HAP-1 (cell line): Measurements from ENCODE around the gene PLA2G5.
"Not testable (repeated sequence)": the region's sequence is repeated elsewhere in the genome, so short reads cannot be mapped to it uniquely, and the experiment has no call there.

ENCODE experiments used
- DNase-seq, 2 experiments: peaks; one replicate each; pipeline ENCODE4 v3.0.0-alpha.2; 2016 to 2020; ENCODE audit warnings: low spot score in 2 of 2
- H3K27me3 ChIP-seq: fragments of 250-450 bp; sonication (Bioruptor Pico); 2 replicates; pipeline ENCODE4 v1.5.1; 2020; ENCODE audit warnings: low read depth, mild to moderate bottlenecking, moderate library complexity
- H3K36me3 ChIP-seq: fragments of 250-450 bp; sonication (Bioruptor Pico); replicated peaks from 2 replicates; pipeline ENCODE4 v1.5.1; 2020; ENCODE audit warnings: mild to moderate bottlenecking
- H3K4me1 ChIP-seq: fragments of 250-450 bp; sonication (Bioruptor Pico); 2 replicates; pipeline ENCODE4 v1.5.1; 2020; ENCODE audit warnings: mild to moderate bottlenecking
- H3K4me3 ChIP-seq: fragments of 250-450 bp; sonication (Bioruptor Pico); 2 replicates; pipeline ENCODE4 v1.5.1; 2020; ENCODE audit warnings: mild to moderate bottlenecking, moderate library complexity
- H3K9me3 ChIP-seq: fragments of 250-450 bp; sonication (Bioruptor Pico); 2 replicates; pipeline ENCODE4 v1.5.1; 2020; ENCODE audit warnings: mild to moderate bottlenecking, moderate library complexity
- in situ Hi-C: fragments of 300-500 bp; cut with MboI; formaldehyde crosslinking; loops from 3 replicates; pipeline ENCODE4 v1.14.3; 2020; ENCODE audit warnings: low sequenced_read_pairs, inconsistent platforms, mixed read lengths

The PLA2G5 gene, protein sequence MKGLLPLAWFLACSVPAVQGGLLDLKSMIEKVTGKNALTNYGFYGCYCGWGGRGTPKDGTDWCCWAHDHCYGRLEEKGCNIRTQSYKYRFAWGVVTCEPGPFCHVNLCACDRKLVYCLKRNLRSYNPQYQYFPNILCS

DNA sequence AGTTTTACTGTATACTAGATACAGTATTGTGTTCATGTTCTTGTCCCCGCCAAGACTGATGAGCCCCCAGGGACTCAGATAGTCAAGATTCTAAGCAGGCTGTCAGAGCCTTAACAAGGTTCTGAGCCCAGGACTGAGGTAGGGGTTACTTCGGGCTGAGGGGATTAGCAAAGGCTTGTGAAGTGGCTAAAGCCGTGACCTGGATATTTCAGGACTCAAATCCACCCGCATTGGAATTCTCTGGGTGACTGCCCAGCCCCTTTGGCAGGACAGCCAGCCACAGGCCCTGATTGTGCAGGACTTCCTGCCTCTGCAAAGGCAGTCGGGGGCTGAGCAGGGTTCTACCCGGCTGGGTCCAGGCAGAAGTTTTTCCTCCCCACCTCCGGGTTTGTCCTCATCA lies at the start of gene PLA2G5:
TSS of gene PLA2G5 (plus strand) at position 321 of the 400 bp plus-strand sequence. CDS start 14,637 bp downstream, outside the sequence.
- Histone ChIP-seq H3K9me3 (no peaks in the 10 kb centered on the region), H3K36me3 (no peaks in the 10 kb centered on the region), H3K4me1 (no peaks in the 10 kb centered on the region), H3K27me3 (no peaks in the 10 kb centered on the region), H3K4me3 (no peak within 1 kb of the TSS)
- in situ Hi-C loops = no loop called here
- DNase-seq = no peak

DNA sequence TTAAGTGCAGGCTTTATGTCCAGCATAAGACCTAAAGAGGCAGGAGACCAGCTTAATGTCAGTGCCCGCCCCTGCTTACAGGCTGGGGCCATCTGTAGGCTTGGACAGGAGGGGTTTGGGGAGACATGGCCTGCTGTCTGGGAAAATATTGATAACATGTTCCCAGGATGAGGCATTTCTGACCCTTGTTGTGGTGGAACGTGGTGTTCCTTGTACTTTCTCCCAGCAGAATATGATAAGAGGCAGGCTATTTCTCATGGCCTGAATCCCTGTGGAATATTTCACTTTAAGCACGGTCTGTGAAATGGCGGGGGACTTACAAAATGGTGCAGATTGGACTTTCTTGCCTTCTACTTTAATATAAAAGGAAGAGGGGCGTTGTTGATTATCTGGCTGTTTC lies 41.9 kb upstream of the PLA2G5 start:
- no peaks in the 10 kb centered on the region for H3K36me3 ChIP-seq
- no peak for DNase-seq
- no peak overlapping the region for H3K4me3 ChIP-seq
- no peaks in the 10 kb centered on the region; the same call in 1 of the 2 replicates for H3K27me3 ChIP-seq
- no peaks in the 10 kb centered on the region for H3K4me1 ChIP-seq
- H3K9me3 ChIP-seq = no peaks in the 10 kb centered on the region
- in situ Hi-C loops = no loop called here

DNA sequence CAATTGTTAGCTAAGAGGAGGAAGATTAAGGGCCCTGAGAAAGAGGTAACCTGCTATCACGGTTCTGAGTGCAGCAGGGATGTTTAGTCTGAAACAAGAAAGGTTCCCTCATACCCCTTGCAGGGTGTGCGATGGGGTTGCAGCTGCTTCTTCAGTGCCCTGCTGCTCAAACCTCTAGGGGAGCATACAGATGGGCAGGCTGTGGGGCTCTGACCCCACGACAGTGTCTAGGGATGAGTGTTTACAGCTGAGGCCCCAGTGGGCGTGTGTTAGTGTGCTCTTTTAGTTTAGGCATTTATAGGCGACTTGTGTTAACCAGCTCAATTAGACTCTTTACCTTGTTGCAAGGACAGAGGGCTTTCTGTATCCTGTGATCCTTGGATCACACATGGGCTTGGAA lies 41.3 kb upstream of the PLA2G5 start:
- no peaks in the 10 kb centered on the region; the same call in 1 of the 2 replicates for H3K27me3 ChIP-seq
- H3K36me3 ChIP-seq = no peaks in the 10 kb centered on the region
- DNase-seq = no peak
- in situ Hi-C loops = no loop called here
- no peaks in the 10 kb centered on the region for H3K9me3 ChIP-seq
- H3K4me3 ChIP-seq = no peak overlapping the region
- no peaks in the 10 kb centered on the region for H3K4me1 ChIP-seq

DNA sequence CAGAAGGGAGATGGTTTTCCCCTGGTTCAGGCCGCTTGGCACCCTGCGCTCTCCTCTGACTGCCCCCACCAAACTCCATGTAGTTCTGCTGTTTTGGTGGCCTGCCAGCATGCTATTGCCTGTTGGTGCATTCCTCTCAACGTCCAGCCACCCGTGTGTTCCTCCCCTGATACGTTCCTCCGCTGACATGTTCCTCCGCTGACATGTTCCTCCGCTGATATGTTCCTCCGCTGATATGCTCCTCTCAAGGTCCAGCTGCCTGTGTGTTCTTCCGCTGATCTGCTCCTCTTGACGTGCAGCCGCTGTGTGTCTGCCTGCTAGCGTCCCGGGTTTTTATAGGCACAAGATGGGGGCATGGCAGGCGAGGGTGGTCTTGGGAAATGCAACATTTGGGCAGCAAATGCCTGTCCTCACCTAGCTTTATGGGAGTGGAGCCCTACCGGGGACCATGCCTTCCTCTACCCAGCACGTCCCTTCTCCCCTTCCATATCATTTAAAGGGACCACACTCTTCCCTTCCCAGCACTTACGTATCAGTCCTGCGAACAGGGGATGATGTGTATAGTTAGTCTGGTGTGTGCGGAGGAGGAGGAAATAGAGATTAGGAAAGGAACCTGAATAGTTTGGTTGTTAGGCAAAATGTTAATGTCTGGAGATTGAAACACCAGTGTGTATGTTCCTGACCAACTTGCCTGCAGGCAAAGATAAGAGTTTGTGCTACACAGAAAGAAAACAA lies 40.6 kb upstream of the PLA2G5 start:
- H3K4me3 ChIP-seq = no peak overlapping the region
- in situ Hi-C loops = no loop called here
- H3K36me3 ChIP-seq = no peaks in the 10 kb centered on the region
- no peak for DNase-seq
- no peaks in the 10 kb centered on the region for H3K4me1 ChIP-seq
- no peaks in the 10 kb centered on the region; the same call in 1 of the 2 replicates for H3K27me3 ChIP-seq
- H3K9me3 ChIP-seq = no peaks in the 10 kb centered on the region

DNA sequence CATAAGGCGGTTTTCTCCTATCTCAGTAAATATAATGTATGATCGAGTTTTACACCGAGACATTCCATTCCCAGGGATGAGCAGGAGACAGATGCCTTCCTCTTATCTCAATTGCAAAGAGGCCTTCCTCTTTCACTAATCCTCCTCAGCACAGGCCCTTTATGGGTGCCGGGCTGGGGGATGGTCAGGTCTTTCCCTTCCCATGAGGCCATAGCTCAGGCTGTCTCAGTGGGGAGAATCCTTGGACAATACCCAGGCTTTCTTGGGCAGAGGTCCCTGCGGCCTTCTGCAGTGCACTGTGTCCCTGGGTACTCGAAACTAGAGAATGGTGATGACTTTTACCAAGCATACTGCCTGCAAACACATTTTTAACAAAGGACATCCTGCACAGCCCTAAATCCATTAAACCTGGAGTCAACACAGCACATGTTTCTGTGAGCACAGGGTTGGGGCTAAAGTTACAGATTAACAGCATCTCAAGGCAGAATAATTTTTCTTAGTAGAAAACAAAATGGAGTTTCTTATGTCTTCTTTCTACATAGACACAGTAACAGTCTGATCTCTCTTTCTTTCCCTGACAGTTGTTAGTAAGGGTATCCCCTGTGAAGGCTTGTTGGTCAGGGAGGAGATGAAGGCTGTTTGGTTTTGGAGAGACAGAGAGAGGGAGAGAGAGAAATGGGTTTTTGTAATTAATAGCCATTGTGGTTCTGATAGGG lies 39.4 kb upstream of the PLA2G5 start:
- in situ Hi-C loops, DNase-seq, H3K36me3 ChIP-seq, H3K9me3 ChIP-seq, H3K4me3 ChIP-seq, H3K4me1 ChIP-seq, H3K27me3 ChIP-seq: not testable (repeated sequence)

DNA sequence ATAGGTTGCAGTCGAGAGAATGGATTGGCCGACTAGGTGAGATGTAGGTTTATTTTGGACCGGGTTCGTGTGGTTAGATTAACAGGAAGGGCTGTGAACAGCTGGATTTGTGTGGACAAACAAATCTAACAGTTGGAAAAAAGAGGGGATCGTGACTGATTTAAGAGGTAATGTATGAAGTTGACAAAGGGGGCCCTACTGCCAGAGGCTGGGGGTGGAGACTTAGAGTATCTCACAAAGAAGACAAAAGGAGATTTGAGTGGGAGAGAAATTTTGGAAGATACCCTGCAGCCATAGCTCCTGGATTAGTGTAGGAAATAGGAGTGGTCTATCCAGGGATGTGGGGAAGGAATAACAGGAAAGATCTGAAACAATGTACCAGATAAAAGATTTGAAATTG lies 38.8 kb upstream of the PLA2G5 start:
- peak; percentile 18 to 42 for DNase-seq
- peaks cover 2% of the 10 kb centered on the region; the same call in 1 of the 2 replicates for H3K9me3 ChIP-seq
- H3K4me3 ChIP-seq = no peak overlapping the region
- H3K36me3 ChIP-seq = no peaks in the 10 kb centered on the region
- H3K4me1 ChIP-seq = no peaks in the 10 kb centered on the region
- in situ Hi-C loops = no loop called here
- H3K27me3 ChIP-seq = no peaks in the 10 kb centered on the region; the same call in 1 of the 2 replicates

DNA sequence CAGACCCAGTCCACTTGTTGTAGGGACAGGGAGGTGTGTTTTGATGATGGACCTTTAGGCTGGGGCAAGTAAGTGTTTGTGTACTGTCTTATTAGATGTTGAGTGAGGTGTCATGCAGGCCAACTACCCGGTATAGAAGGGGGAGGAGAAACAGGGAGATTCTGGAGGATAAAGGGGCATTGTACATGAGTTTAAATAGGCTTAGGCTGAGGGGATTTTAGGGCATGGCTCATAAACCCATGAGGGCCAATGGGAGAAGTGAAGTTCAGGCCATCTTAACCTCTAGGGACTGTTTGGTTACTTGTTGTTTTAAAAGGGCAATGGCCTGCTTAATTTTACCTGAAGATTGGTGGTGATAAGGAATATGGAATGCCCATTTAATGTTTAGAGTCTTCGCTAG lies 38.2 kb upstream of the PLA2G5 start:
- Histone ChIP-seq H3K27me3 (no peaks in the 10 kb centered on the region), H3K4me3 (no peak overlapping the region), H3K9me3 (peaks cover 2% of the 10 kb centered on the region; the same call in 1 of the 2 replicates), H3K4me1 (no peaks in the 10 kb centered on the region), H3K36me3 (no peaks in the 10 kb centered on the region)
- DNase-seq = no peak
- in situ Hi-C loops = no loop called here

DNA sequence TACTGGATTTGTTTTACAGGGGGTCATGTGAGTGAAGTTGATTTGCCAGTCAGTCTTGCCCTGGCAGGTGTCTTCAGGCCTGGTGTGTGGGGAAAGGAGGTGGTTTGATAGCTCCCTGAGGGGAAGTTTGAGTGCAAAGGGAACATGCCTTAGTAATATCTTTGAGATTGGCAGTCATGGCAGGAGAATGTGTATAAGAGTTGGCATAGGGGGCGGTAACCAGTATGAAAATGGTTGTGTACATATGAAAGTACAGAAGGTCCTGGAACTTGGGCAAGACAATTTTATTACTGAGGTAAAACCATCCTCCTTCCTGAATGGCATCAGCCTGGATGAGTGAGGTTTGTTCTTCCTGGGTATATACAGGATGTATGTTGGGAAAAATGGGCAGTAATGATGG lies 37.6 kb upstream of the PLA2G5 start:
- Histone ChIP-seq H3K4me3 (no peak overlapping the region), H3K4me1 (no peaks in the 10 kb centered on the region), H3K36me3 (no peaks in the 10 kb centered on the region), H3K9me3 (peaks cover 2% of the 10 kb centered on the region; the same call in 1 of the 2 replicates), H3K27me3 (no peaks in the 10 kb centered on the region)
- DNase-seq = no peak
- in situ Hi-C loops = no loop called here

DNA sequence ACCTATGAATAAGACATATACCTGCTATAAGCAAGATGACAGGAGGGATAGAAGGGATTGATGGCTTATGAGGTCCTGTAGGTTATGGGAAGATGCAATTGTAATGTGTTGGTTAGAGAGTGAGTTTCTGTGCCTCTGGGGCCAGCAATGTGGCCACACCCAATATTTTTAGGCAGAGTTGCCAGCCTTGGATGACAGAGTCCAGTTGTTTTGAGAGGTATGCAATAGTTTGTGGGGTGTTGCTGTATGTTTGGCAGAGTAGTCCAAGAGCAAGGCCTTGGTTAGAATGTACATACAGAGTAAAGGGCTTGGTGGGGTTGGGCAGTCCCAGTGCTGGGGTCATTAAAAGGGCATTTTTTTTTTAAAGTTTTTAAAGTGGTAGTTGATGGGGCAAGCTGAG lies 36.6 kb upstream of the PLA2G5 start:
- Histone ChIP-seq H3K27me3 (no peaks in the 10 kb centered on the region), H3K9me3 (peaks cover 2% of the 10 kb centered on the region; the same call in 1 of the 2 replicates), H3K36me3 (no peaks in the 10 kb centered on the region), H3K4me1 (no peaks in the 10 kb centered on the region), H3K4me3 (no peak overlapping the region)
- in situ Hi-C loops = no loop called here
- no peak for DNase-seq

DNA sequence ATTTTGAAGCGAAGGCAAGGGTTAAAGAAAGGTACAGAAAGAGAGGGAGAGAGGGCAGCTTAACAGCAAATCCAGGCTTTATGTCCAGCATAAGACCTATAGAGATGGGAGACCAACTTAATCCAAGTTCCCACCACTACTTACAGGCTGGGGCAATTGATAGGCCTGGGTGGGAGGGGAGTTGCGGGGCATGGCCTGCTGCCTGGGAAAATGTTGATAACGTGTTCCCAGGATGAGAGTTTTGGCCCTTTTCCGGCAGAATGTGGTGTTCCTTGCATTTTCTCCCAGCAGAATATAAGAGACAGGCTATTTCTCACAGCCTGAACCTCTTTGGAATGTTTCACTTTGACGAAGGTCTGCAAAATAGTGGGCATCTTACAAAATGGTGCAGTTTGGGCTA lies 34.9 kb upstream of the PLA2G5 start:
- no peaks in the 10 kb centered on the region for H3K4me1 ChIP-seq
- H3K36me3 ChIP-seq = no peaks in the 10 kb centered on the region
- H3K9me3 ChIP-seq = peaks cover 2% of the 10 kb centered on the region; the same call in 1 of the 2 replicates
- H3K27me3 ChIP-seq = no peaks in the 10 kb centered on the region
- no peak for DNase-seq
- in situ Hi-C loops = no loop called here
- H3K4me3 ChIP-seq = no peak overlapping the region

DNA sequence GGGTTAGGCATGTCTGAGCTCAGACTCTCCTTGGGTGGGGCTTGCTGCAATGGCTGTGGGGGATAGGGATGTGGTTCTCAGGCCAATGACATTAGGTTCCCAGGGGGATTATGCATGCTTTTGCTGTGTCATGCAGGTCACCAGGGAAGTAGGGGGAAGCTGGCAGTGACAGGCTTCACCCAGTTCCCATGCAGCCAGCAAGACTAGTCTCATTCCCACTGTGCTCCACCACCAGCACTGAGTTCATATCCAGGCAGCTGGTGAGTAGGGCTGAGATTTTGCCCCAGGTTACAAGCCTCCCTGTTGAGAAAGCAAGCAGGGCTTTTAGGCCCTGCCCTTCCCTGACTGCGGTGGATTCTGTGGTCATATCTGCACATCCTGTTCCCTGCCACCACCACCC lies 32.1 kb upstream of the PLA2G5 start:
- no peak for DNase-seq
- Histone ChIP-seq H3K36me3 (no peaks in the 10 kb centered on the region), H3K9me3 (peaks cover 2% of the 10 kb centered on the region; the same call in 1 of the 2 replicates), H3K4me1 (no peaks in the 10 kb centered on the region), H3K4me3 (no peak overlapping the region), H3K27me3 (no peaks in the 10 kb centered on the region; the same call in 1 of the 2 replicates)
- in situ Hi-C loops = no loop called here

DNA sequence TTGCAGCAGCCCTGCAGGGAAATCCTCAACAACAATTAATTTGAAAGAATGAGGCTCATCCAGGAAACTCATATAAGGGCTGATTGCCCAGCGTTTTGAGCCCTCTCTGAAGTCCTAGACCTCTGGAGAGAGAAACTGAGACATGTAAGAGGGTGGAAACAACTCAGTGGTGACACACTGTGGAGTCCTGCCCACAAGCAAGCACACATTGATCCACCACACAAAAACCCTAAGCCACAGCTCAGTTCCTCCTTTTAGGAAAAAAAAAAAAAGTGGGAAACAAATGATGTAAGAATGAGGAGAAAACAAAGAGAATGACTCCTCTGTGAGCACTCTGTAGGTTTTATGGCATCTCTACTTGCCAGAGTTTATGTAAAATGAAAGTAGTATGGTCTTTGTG lies 22.9 kb upstream of the PLA2G5 start:
- Histone ChIP-seq H3K27me3 (no peaks in the 10 kb centered on the region), H3K4me1 (no peaks in the 10 kb centered on the region), H3K36me3 (no peaks in the 10 kb centered on the region), H3K9me3 (no peaks in the 10 kb centered on the region; the same call in 1 of the 2 replicates), H3K4me3 (no peak overlapping the region)
- in situ Hi-C loops = no loop called here
- DNase-seq = no peak

DNA sequence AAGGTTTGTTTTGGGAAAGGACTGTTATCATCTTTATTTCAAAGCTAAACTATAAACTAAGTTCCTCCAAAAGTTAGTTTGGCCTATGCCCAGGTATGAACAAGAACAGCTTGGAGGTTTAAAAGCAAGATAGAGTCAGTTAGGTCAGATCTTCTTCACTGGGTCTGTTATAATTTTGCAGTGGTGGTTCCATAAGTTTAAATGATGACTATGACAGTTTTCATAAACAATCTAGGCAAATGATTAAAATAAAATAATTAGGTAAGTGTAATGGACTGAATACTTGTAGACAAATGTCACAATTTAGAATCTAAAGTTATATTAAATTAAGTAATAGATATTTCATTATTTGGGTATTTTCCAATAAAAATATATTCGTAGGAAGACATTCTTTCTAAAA lies 21.4 kb upstream of the PLA2G5 start:
- H3K36me3 ChIP-seq = no peaks in the 10 kb centered on the region
- H3K4me1 ChIP-seq = no peaks in the 10 kb centered on the region
- no peaks in the 10 kb centered on the region; the same call in 1 of the 2 replicates for H3K9me3 ChIP-seq
- in situ Hi-C loops = no loop called here
- H3K4me3 ChIP-seq = no peak overlapping the region
- DNase-seq = no peak
- no peaks in the 10 kb centered on the region for H3K27me3 ChIP-seq
